Measurements from ENCODE around the gene SSH3. TPM values are rescaled to one million over a fixed set of nuclear protein-coding genes. Genes with fewer than 3 reads are reported as not detected.

The SSH3 gene
- total RNA-seq, 3 donors from 2014 or later = 28.8 to 55.2 (median 34.4) TPM

DNA sequence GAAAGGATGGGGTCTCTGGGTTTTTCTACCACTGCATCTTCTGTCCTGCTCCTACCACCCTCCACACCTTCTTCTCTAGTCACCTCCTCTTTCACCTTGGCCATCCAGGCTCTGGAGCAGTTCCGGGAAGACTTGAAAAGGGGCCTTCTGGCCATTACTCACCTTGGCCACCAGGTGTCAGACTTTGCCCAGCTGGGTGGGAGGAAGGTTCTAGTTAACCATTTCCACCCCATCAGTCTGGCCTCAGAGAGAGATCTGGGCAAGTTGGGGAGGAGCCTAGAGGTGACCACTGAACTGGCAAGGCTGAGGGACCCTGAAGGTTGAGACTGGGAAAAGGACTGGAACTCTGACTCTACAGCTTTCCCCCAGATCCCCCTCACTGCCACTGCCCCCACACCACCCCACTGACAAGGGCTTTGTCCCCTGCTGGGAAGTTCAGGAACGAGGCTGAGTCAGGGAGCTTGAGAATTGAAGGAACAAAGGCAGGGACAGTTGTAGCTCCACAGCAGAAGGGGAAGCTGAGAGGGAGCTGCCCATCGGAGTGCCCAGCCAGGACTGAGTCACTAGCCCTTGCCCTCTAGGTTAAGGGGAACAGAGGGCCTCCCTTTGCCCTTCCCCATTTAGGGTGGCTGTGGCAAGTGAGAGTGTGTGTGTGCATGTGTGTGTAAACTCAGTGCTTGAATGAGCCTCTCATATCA is 53.7 kb downstream of the SSH3 start:
- no peaks in the 10 kb centered on the region for H3K27me3 ChIP-seq
- no peaks in the 10 kb centered on the region for H3K36me3 ChIP-seq
- TF ChIP-seq POLR2A (IDR thresholded peaks at IDR 0.05) (no peak), POLR2AphosphoS5 (IDR thresholded peaks at IDR 0.05) (peak; percentile 30 to 47 (median 47))
- TF ChIP-seq, protein P1, sequence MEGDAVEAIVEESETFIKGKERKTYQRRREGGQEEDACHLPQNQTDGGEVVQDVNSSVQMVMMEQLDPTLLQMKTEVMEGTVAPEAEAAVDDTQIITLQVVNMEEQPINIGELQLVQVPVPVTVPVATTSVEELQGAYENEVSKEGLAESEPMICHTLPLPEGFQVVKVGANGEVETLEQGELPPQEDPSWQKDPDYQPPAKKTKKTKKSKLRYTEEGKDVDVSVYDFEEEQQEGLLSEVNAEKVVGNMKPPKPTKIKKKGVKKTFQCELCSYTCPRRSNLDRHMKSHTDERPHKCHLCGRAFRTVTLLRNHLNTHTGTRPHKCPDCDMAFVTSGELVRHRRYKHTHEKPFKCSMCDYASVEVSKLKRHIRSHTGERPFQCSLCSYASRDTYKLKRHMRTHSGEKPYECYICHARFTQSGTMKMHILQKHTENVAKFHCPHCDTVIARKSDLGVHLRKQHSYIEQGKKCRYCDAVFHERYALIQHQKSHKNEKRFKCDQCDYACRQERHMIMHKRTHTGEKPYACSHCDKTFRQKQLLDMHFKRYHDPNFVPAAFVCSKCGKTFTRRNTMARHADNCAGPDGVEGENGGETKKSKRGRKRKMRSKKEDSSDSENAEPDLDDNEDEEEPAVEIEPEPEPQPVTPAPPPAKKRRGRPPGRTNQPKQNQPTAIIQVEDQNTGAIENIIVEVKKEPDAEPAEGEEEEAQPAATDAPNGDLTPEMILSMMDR (IDR thresholded peaks at IDR 0.05) = peak; percentile 93 to 99 (median 98)
- H3K27ac ChIP-seq = peak overlapping the region; percentile 49 to 97
- no peaks in the 10 kb centered on the region for H3K9me3 ChIP-seq
- H3K4me1 ChIP-seq = peaks cover 9 to 23% of the 10 kb centered on the region in 2 donors
- no peak for DNase-seq (ENCODE audit: low spot score in 2 of 2)
- no peak overlapping the region for H3K4me3 ChIP-seq
- intact Hi-C loops (cut with DNase I; ENCODE audit: low total_unique reads) = loop anchor here (5.0 kb wide), 1 partner anchor 35 kb away; the partner anchor contains the start of gene RAD9A

DNA sequence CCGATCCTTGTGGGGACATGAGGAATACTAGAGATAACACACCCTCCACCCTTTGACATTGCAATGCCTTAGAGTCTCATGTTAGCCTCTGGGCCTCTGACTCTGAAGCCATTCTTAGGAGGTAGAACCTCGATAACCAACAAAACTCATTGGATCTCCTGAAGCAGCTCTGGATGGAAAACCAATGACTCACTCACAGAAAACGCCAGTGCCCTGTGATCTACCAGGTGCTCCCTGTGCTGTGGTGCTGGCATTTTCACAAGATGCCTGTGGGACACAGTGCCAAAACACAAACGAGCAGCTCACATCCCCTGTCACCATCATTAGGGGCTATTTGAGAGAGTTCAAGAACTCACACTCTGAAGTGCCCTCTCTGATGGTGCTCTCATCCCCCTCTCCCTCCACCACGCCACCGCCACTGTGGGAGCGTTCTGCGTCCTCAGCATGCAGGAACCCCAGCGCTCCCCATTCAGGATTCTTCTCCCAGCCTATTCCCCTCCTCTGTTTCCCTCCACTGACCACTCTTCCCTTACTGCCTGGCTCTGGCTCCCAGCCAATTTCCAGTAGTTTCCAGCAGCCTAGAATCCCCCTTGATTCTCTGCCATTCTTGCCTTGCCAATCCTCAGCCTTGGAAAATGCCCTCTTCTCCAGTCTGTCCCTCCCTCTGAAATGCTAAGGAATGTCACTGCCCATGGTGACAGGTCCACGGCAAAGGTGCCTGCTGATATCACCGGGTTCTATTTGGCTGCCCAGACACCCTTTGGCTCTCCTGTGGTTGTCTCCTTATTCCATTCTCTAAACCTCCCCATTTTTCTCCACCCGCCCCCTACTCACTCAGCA is 54.7 kb downstream of the SSH3 start:
- H3K36me3 ChIP-seq = no peaks in the 10 kb centered on the region
- no peaks in the 10 kb centered on the region for H3K27me3 ChIP-seq
- H3K4me3 ChIP-seq = no peak overlapping the region
- no peak overlapping the region for H3K27ac ChIP-seq
- TF ChIP-seq, protein P1 (IDR thresholded peaks at IDR 0.05) = no peak
- no peak for TF ChIP-seq POLR2AphosphoS5 (IDR thresholded peaks at IDR 0.05)
- H3K9me3 ChIP-seq = no peaks in the 10 kb centered on the region
- intact Hi-C loops (cut with DNase I; ENCODE audit: low total_unique reads) = loop anchor here (5.0 kb wide), 1 partner anchor 34 kb away; the partner anchor contains the start of gene RAD9A
- H3K4me1 ChIP-seq = peaks cover 9 to 15% of the 10 kb centered on the region in 2 donors
- DNase-seq (ENCODE audit: low spot score in 2 of 2) = no peak

Other genes starting within 250 kb of the SSH3 start
- 10 to 100 TPM; 27.2 to 30.5 (median 28.1) TPM for gene RHOD, start 246.7 kb upstream of the SSH3 start, total RNA-seq
- 10 to 100 TPM; 47.0 to 64.1 (median 61.9) TPM for gene KDM2A, start 184.3 kb upstream of the SSH3 start, total RNA-seq
- 10 to 100 TPM; 41.1 to 52.8 (median 52.1) TPM for gene GRK2, start 37.1 kb upstream of the SSH3 start, total RNA-seq
- gene ANKRD13D, start 14.2 kb upstream of the SSH3 start, total RNA-seq = 10 to 100 TPM; 23.7 to 51.8 (median 40.7) TPM
- gene POLD4, start 50.0 kb downstream of the SSH3 start, total RNA-seq = 10 to 100 TPM; 48.7 to 91.5 (median 69.2) TPM
- 10 to 100 TPM in 2 of 3 donors, 1 to 10 TPM in 1; 3.2 to 11.1 (median 10.2) TPM for gene CLCF1, start 70.1 kb downstream of the SSH3 start, total RNA-seq
- 10 to 100 TPM; 11.0 to 31.0 (median 24.6) TPM for gene RAD9A, start 88.5 kb downstream of the SSH3 start, total RNA-seq
- 10 to 100 TPM; 73.1 to 91.9 (median 76.7) TPM for gene PPP1CA, start 98.3 kb downstream of the SSH3 start, total RNA-seq
- 1 to 10 TPM in 2 of 3 donors, under 1 TPM in 1; 0.66 to 2.0 (median 1.6) TPM for gene TBC1D10C, start 100.6 kb downstream of the SSH3 start, total RNA-seq
- gene CARNS1, start 112.1 kb downstream of the SSH3 start, total RNA-seq = 1 to 10 TPM in 1 of 3 donors, under 1 TPM in 2; 0.16 to 4.2 (median 0.66) TPM
- gene RPS6KB2, start 125.0 kb downstream of the SSH3 start, total RNA-seq = 10 to 100 TPM; 28.0 to 41.6 (median 40.1) TPM
- 1 to 10 TPM; 2.1 to 9.2 (median 8.0) TPM for gene PTPRCAP, start 134.2 kb downstream of the SSH3 start, total RNA-seq
- gene CORO1B, start 139.9 kb downstream of the SSH3 start, total RNA-seq = 10 to 100 TPM; 73.6 to 84.3 (median 80.0) TPM
- gene GPR152, start 149.2 kb downstream of the SSH3 start, total RNA-seq = not detected
- 10 to 100 TPM in 1 of 3 donors, 1 to 10 TPM in 2; 3.5 to 10.7 (median 3.9) TPM for gene CABP4, start 151.8 kb downstream of the SSH3 start, total RNA-seq
- gene TMEM134, start 165.7 kb downstream of the SSH3 start, total RNA-seq = 10 to 100 TPM; 37.8 to 54.2 (median 42.3) TPM
- gene AIP, start 179.5 kb downstream of the SSH3 start, total RNA-seq = 10 to 100 TPM; 66.4 to 84.5 (median 69.8) TPM
- 10 to 100 TPM in 2 of 3 donors, 1 to 10 TPM in 1; 6.4 to 20.0 (median 11.7) TPM for gene PITPNM1, start 201.8 kb downstream of the SSH3 start, total RNA-seq
- gene CDK2AP2, start 204.6 kb downstream of the SSH3 start, total RNA-seq = 10 to 100 TPM; 32.1 to 35.4 (median 32.8) TPM
- not detected for gene CABP2, start 219.9 kb downstream of the SSH3 start, total RNA-seq

Data from breast epithelium (tissue), 4 donors.